DMS114 treated with DMSO at 0.1 percent for 48 hours (cell line): ENCODE results near the gene LRP2BP.

Source experiments
- DNase-seq: peaks from one replicate; lab custom pipeline; 2025; ENCODE audit not compliant: unreplicated experiment; lab: John Stamatoyannopoulos, UW

The LRP2BP gene

GRCh38 chr4:185395238-185395955 lies at the start of gene LRP2BP:
Gene LRP2BP, minus strand, starts transcription at chr4:185395924. Its CDS starts 17,738 bp downstream, at chr4:185378186.
- peak; percentile 37 for DNase-seq

- DNase-seq: no peak
Measured at GRCh38 chr4:185445209-185445608, 49.5 kb upstream of the LRP2BP start.

- no peak for DNase-seq
Measured at GRCh38 chr4:185441479-185441878, 45.8 kb upstream of the LRP2BP start.

- no peak for DNase-seq
Measured at GRCh38 chr4:185437809-185438208, 42.1 kb upstream of the LRP2BP start.

GRCh38 chr4:185435466-185435865 lies 39.7 kb upstream of the LRP2BP start:
- DNase-seq: no peak

- DNase-seq: no peak
Measured at GRCh38 chr4:185429660-185430059, 33.9 kb upstream of the LRP2BP start.

GRCh38 chr4:185426960-185427688 lies 31.4 kb upstream of the LRP2BP start:
- no peak for DNase-seq

- peak; percentile 68 for DNase-seq
Measured at GRCh38 chr4:185425647-185426352, 30.1 kb upstream of the LRP2BP start, which contains the start of gene UFSP2. Gene UFSP2, minus strand, starts transcription at chr4:185425964. Its CDS starts 96 bp downstream, at chr4:185425868.

- DNase-seq: peak; percentile 50
Measured at GRCh38 chr4:185424905-185425646, 29.4 kb upstream of the LRP2BP start.

GRCh38 chr4:185421366-185422124 lies 25.8 kb upstream of the LRP2BP start:
- no peak for DNase-seq

GRCh38 chr4:185416955-185417354 lies 21.2 kb upstream of the LRP2BP start:
- DNase-seq: no peak

GRCh38 chr4:185412412-185412811 lies 16.7 kb upstream of the LRP2BP start:
- no peak for DNase-seq

GRCh38 chr4:185411849-185412248 lies 16.1 kb upstream of the LRP2BP start:
- DNase-seq: no peak

- no peak for DNase-seq
Measured at GRCh38 chr4:185408432-185408831, 12.7 kb upstream of the LRP2BP start.

- DNase-seq: no peak
Measured at GRCh38 chr4:185405296-185405999, 9.7 kb upstream of the LRP2BP start.

GRCh38 chr4:185404031-185404430 lies 8.3 kb upstream of the LRP2BP start:
- no peak for DNase-seq

GRCh38 chr4:185399466-185399865 lies 3.7 kb upstream of the LRP2BP start:
- DNase-seq: no peak

- DNase-seq: no peak
Measured at GRCh38 chr4:185398618-185399017, 2.9 kb upstream of the LRP2BP start.

GRCh38 chr4:185396724-185397385 lies 1.1 kb upstream of the LRP2BP start, which contains the start of gene ANKRD37:
Gene ANKRD37, plus strand, starts transcription at chr4:185396841. Its CDS starts 83 bp downstream, at chr4:185396924.
- peak; percentile 20 for DNase-seq
